ENCODE data around the gene CISH. TPM values are rescaled to one million over a fixed set of nuclear protein-coding genes. Genes with fewer than 3 reads are reported as not detected.
A peak's percentile ranks its signal among the peaks of the same experiment; 100 is the strongest.

The CISH gene
- total and polyA plus RNA-seq, 9 of the 15 experiments (the other 6 are each of a cell fraction or from before 2014, with no cell fraction given): 1.7 to 47.7 (median 18.3) TPM

- TF ChIP-seq MYNN (IDR thresholded peaks at IDR 0.05): no peak
- TF ChIP-seq MYNN (CRISPR knock-in tag; IDR thresholded peaks at IDR 0.05): no peak
- no peak for TF ChIP-seq RCOR1 (IDR thresholded peaks at IDR 0.05; ENCODE audit: borderline replicate concordance in 1 of 2, low read depth in 2 of 2, low read length in 2 of 2)
Measured at GRCh38 chr3:50620420-50620819, 8.8 kb upstream of the CISH start (continued).

DNA sequence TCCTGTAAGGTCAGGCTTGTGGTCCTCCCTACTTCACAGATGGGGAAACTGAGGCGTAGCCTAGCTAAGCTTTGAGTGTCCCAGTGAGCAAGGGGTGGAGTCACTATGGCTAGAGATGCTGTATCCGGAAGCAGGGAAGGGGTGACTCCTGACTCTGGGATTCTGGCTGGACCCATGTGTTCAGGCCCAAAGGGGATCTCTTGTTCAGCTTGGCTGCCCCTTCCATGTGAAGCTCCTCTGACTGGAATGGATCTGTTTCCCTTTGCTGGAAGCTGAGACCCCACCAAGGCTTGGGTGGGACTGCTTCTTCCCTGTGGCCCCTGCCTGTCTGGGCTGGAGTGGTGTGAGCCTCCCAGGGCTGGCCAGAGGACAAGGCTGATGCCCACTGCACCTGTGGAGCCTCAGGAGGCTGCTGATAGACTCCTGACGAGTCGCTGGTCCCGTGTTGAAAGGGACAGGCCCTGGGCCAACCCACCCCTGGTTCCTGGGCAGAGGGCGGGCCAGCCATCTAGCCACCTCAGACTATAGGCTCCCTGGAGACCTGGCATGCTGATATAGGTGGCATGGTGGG, 6.4 kb upstream of the CISH start:
- ATAC-seq: no peak
- FAIRE-seq: no peak
- H4K20me1 ChIP-seq (replicated peaks; ENCODE audit: control insufficient read depth, insufficient read depth, low read length): peaks cover 8% of the 10 kb centered on the region; the same call in 1 of the 2 replicates
- ChIA-PET CTCF (ENCODE audit: low intra/inter-chr PET ratio) (no interaction called here), POLR2A (interaction anchor here (0.6 to 3.0 kb wide), 4 partner anchors 10 to 724 kb away, joined by 3 to 11 read pairs (median 4); partner anchors contain the start of gene HEMK1)
- DNase-seq (ENCODE audit: extremely low read depth in 1 of 4, low spot score in 3 of 4): no peak
- TF ChIP-seq ZBED1 (IDR thresholded peaks at IDR 0.05) (no peak), PRDM10 (IDR thresholded peaks at IDR 0.05; ENCODE audit: partially characterized antibody) (peak; percentile 54)
- H3K79me2 ChIP-seq (ENCODE audit: control insufficient read depth, insufficient read depth, low read length): peaks cover 45% of the 10 kb centered on the region
- peaks cover 32% of the 10 kb centered on the region; the same call in 2 of the 3 replicates for H3K36me3 ChIP-seq (ENCODE audit: control insufficient read depth, insufficient read depth, low read length)
- peak overlapping the region; percentile 86 to 92 for H3K9ac ChIP-seq (ENCODE audit: insufficient read depth in 1 of 2, low read depth in 2 of 2, low read length in 2 of 2)
- 24% methylated on average over 6 of the region's 6 CpGs for WGBS (ENCODE audit: insufficient coverage, low coverage, missing lambda C conversion rate)
- intact Hi-C loops (cut with micrococcal nuclease) (loop anchor here (10.0 kb wide), 1 partner anchor 767 kb away; the partner anchor contains the start of gene MANF), in situ Hi-C loops (cut with MboI) (loop anchor here (5.0 kb wide), 1 partner anchor 759 kb away; no protein-coding TSS in a partner anchor)
- H3K27me3 ChIP-seq (ENCODE audit: control insufficient read depth in 2 of 2, insufficient read depth in 2 of 2, low read length in 2 of 2): no peaks in the 10 kb centered on the region
- no TSS peak for BruUV-seq (replicated peaks)
- peak overlapping the region; percentile 83; the same call in 1 of the 2 replicates for H2AFZ ChIP-seq (ENCODE audit: low read depth, low read length)
- peak overlapping the region; percentile 72 for H3K4me3 ChIP-seq
- H3K4me2 ChIP-seq (ENCODE audit: insufficient read depth, low read length): peak overlapping the region; percentile 96
- no peaks in the 10 kb centered on the region for H3K9me3 ChIP-seq (replicated peaks; ENCODE audit: control insufficient read depth, insufficient read depth, low read depth, low read length)
- H3K27ac ChIP-seq (ENCODE audit: extremely low read depth, low read depth, low read length): peak overlapping the region; percentile 85
- H3K9me1 ChIP-seq (ENCODE audit: control insufficient read depth, insufficient read depth, low read length): no peaks in the 10 kb centered on the region
- peaks cover 24 to 32% of the 10 kb centered on the region in 2 experiments; a peak in 4 of 5 replicates for H3K4me1 ChIP-seq (replicated peaks in 1 of 2; ENCODE audit: control insufficient read depth in 2 of 2, insufficient read depth in 2 of 2, low read length in 2 of 2)

Data from K562 (cell line).